OCI-LY7 (cell line): ENCODE measurements around the gene VEGFB. TPM values are rescaled to one million over a fixed set of nuclear protein-coding genes. Genes with fewer than 3 reads are reported as not detected.

ENCODE experiments used
- BruUV-seq: library from RNA; stranded (reverse); fragments of 400-500 nt; replicated peaks from 2 replicates; lab custom pipeline; 2021; lab: Mats Ljungman, UMichigan
- CTCF ChIA-PET: fragments of 300-600 bp; sonication (Branson Sonifier 250); formaldehyde crosslinking; loops from one replicate; lab custom pipeline; 2022; ENCODE audit warnings: antibody characterized with exemption; ENCODE audit not compliant: unreplicated experiment; lab: Charles Lee
- POLR2A ChIA-PET: fragments of 300-600 bp; sonication (Branson Sonifier 250); formaldehyde crosslinking; loops from one replicate; lab custom pipeline; 2022; ENCODE audit warnings: antibody characterized with exemption; lab: Charles Lee
- DNase-seq: peaks from one replicate; pipeline ENCODE4 v3.0.0-alpha.2; 2015; ENCODE audit warnings: low spot score
- H2AFZ ChIP-seq: fragments of 200-600 bp; sonication (generic), shearing (Covaris generic); 2 replicates; pipeline ENCODE4 v1.6.1; 2014; ENCODE audit warnings: mild to moderate bottlenecking, antibody characterized with exemption, low read length, moderate library complexity
- H3K27ac ChIP-seq: fragments of 200-600 bp; sonication (generic); 2 replicates; pipeline ENCODE4 v1.5.1; 2014; ENCODE audit warnings: mixed run types, low read depth, mild to moderate bottlenecking, moderate library complexity, low read length, inconsistent platforms; ENCODE audit not compliant: poor library complexity, severe bottlenecking
- H3K36me3 ChIP-seq: fragments of 200-600 bp; sonication (generic); 2 replicates; pipeline ENCODE4 v1.6.1; 2014; ENCODE audit warnings: mild to moderate bottlenecking, antibody characterized with exemption, low read length, moderate library complexity, mixed read lengths; ENCODE audit not compliant: insufficient read depth
- H3K4me1 ChIP-seq: fragments of 200-600 bp; sonication (generic); 2 replicates; pipeline ENCODE4 v1.5.1; 2014; ENCODE audit warnings: mild to moderate bottlenecking, low read length; ENCODE audit not compliant: insufficient read depth, poor library complexity, severe bottlenecking
- H3K4me2 ChIP-seq: fragments of 200-600 bp; sonication (generic); 2 replicates; pipeline ENCODE4 v1.6.1; 2014; ENCODE audit warnings: mild to moderate bottlenecking, low read length
- H3K4me3 ChIP-seq: fragments of 200-600 bp; sonication (generic); 2 replicates; pipeline ENCODE4 v1.5.1; 2014; ENCODE audit warnings: mild to moderate bottlenecking, low read depth, low read length; ENCODE audit not compliant: poor library complexity, severe bottlenecking
- H3K79me2 ChIP-seq: fragments of 200-600 bp; sonication (generic); 2 replicates; pipeline ENCODE4 v1.6.1; 2016; ENCODE audit warnings: low read depth, mild to moderate bottlenecking, low read length, moderate library complexity, mixed read lengths; ENCODE audit not compliant: insufficient read depth
- H3K9me2 ChIP-seq: fragments of 200-600 bp; sonication (generic); 2 replicates; pipeline ENCODE4 v1.6.1; 2016; ENCODE audit warnings: mild to moderate bottlenecking, low read length, mixed read lengths; ENCODE audit not compliant: insufficient read depth
- H3K9me3 ChIP-seq: fragments of 200-600 bp; sonication (generic); 2 replicates; pipeline ENCODE4 v1.6.1; 2014; ENCODE audit warnings: mild to moderate bottlenecking, mixed run types, low read length, mixed read lengths
- H4K20me1 ChIP-seq: fragments of 200-600 bp; sonication (generic); 2 replicates; pipeline ENCODE4 v1.6.1; 2014; ENCODE audit warnings: mild to moderate bottlenecking, antibody characterized with exemption, low read length, moderate library complexity, mixed read lengths; ENCODE audit not compliant: insufficient read depth
- CTCF ChIP-seq: fragments of 200-600 bp; sonication (generic); conservative IDR thresholded peaks from 2 replicates; pipeline ENCODE4 v1.5.1; 2014; ENCODE audit warnings: mild to moderate bottlenecking, antibody characterized with exemption, low read length, moderate library complexity, mixed read lengths
- EZH2phosphoT487 ChIP-seq: fragments of 200-600 bp; sonication (generic); IDR thresholded peaks from 2 replicates; pipeline ENCODE4 v1.6.1; 2018; ENCODE audit warnings: low read depth, borderline replicate concordance, mild to moderate bottlenecking, mixed run types, antibody characterized with exemption, low read length, moderate library complexity, mixed read lengths
- intact Hi-C: fragments of 100-400 bp; cut with micrococcal nuclease; formaldehyde crosslinking; loops from one replicate; pipeline ENCODE4 v1.10.0; 2022; ENCODE audit not compliant: unreplicated experiment
- total RNA-seq, 2 experiments: library from RNA; depleted of rRNA in 1 of 2; stranded (reverse); fragments of >200 nt in 1 of 2; shearing (Covaris generic) in 1 of 2; gene quantifications; 2 replicates each; pipeline ENCODE4 v1.2.3, GENCODE V29; 2014 to 2022

VEGFB gene
- total RNA-seq, 2 experiments from 2014 or later, result 35.3 to 59.6 TPM

DNA sequence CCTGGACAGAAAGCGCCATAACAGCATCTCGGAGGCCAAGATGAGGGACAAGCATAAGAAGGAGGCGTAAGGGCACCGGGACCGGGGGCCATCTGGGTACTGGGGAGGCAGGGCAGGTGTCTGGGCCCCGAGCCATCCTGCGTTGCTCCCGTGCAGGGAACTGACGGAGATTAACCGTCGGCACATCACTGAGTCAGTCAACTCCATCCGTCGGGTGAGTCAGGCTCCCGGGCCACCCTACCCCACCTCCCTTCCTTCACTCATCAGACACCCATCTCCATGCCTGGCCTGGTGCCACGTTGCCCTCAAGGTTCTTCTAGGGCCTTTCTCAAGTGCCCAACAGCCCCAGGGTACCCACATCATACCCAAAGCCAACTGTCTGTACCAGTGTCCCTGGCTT is 32.0 kb downstream of the VEGFB start:
- peaks cover 18% of the 10 kb centered on the region for H3K4me1 ChIP-seq
- H3K9me3 ChIP-seq, result no peaks in the 10 kb centered on the region
- H3K4me2 ChIP-seq, result no peak overlapping the region
- BruUV-seq, result no TSS peak
- H3K27ac ChIP-seq, result no peak overlapping the region
- intact Hi-C loops, result no loop called here
- ChIA-PET CTCF (no interaction called here), POLR2A (no interaction called here)
- H3K9me2 ChIP-seq, result no peaks in the 10 kb centered on the region
- no peak for TF ChIP-seq EZH2phosphoT487
- TF ChIP-seq CTCF, result no peak
- no peak overlapping the region for H2AFZ ChIP-seq
- H3K36me3 ChIP-seq, result no peaks in the 10 kb centered on the region
- DNase-seq, result no peak
- no peaks in the 10 kb centered on the region for H3K79me2 ChIP-seq
- H4K20me1 ChIP-seq, result no peaks in the 10 kb centered on the region
- H3K4me3 ChIP-seq, result no peak overlapping the region

DNA sequence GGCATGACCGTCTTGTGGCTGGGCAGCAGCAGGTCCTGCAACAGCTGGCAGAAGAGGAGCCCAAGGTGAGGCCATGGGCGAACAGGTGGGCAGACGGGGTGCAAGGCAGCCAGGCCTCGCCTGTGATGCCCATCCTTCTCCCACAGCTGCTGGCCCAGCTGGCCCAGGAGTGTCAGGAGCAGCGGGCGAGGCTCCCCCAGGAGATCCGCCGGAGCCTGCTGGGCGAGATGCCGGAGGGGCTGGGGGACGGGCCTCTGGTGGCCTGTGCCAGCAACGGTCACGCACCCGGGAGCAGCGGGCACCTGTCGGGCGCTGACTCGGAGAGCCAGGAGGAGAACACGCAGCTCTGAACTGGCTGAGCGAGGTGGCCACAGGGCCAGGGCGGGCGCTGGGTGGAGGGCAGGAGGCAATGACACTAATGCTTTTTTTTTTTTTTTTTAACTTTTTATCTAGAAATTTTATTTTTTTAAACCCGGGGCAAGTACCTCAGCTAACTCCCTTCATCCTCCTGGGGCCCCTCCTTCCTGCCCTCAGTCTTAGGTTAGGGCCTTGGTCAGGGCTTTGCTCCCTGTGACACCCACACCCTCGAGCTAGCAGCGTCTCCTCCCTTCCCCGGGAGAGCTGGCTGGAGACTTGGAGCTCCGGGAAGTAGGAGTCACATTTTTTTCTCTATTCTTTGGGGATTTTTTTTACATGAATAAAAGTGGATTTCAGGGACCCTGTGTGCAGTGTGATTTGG is 33.0 kb downstream of the VEGFB start:
- H3K79me2 ChIP-seq, result peaks cover 7% of the 10 kb centered on the region; the same call in 1 of the 2 replicates
- DNase-seq, result no peak
- CTCF ChIA-PET, result no interaction called here
- intact Hi-C loops, result no loop called here
- peaks cover 23% of the 10 kb centered on the region for H3K4me1 ChIP-seq
- no peak overlapping the region; the same call in 1 of the 2 replicates for H3K4me2 ChIP-seq
- no TSS peak for BruUV-seq
- H2AFZ ChIP-seq, result no peak overlapping the region
- H3K9me3 ChIP-seq, result no peaks in the 10 kb centered on the region
- TF ChIP-seq CTCF (no peak), EZH2phosphoT487 (no peak)
- H3K9me2 ChIP-seq, result no peaks in the 10 kb centered on the region
- no peak overlapping the region for H3K27ac ChIP-seq
- POLR2A ChIA-PET, result interaction anchor here (1.1 kb wide), 2 partner anchors 13 to 62 kb away, joined by 3 to 6 read pairs; no protein-coding TSS in a partner anchor
- no peak overlapping the region for H3K4me3 ChIP-seq
- H4K20me1 ChIP-seq, result no peaks in the 10 kb centered on the region
- no peaks in the 10 kb centered on the region for H3K36me3 ChIP-seq
